GM18861 (cell line): ENCODE data around the gene NHLRC3.
"Not testable (repeated sequence)": the region's sequence is repeated elsewhere in the genome, so short reads cannot be mapped to it uniquely, and the experiment has no call there.

Source experiments
- ATAC-seq: cut with Tn5 transposase; IDR thresholded peaks from one replicate; pipeline ENCODE4 v1.9.1; 2021; ENCODE audit not compliant: unreplicated experiment

NHLRC3 gene

DNA sequence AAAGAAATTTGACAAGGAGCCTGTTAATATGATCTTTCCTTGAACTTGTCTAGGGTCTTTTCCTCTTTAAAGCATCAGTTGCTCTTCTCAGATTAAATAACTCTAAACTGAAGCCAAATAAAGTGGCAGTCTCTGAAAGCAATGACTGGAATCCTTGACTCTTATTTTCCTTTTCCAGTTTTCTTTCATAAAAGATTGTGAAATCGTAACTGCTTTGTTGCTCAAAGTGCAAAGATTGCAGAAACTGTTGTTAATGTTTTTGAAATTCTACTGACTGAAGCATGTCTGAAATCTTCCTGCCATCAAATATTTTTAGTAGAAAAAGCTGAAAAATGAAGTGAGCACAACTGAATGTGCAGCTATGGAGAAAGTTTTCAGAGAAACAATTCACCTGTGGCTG is 1.9 kb downstream of the NHLRC3 start:
- ATAC-seq, result no peak

GRCh38 chr13:39044536-39044935 is 6.3 kb downstream of the NHLRC3 start:
- ATAC-seq, result peak; percentile 70

GRCh38 chr13:39047560-39047959 is 9.3 kb downstream of the NHLRC3 start:
- ATAC-seq, result no peak

DNA sequence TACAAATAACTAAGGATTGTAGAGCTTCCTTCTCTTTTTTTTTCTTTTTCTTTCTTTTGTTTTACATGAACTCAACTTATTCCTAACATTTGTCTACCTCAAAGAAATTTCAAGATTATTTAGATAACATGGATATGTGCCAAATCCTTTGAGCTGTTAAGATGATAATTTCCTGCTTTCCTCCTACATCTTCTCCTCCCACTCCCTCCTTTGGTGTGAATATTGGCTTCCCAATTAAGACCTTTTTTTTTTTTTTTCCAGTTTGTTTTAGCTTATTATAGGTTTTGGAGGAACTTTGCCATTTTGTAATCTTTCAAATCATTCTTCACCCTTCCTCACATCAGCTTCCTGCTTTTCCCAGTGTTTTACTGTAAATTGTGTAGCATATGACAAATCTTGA is 10.6 kb downstream of the NHLRC3 start:
- ATAC-seq, result no peak

DNA sequence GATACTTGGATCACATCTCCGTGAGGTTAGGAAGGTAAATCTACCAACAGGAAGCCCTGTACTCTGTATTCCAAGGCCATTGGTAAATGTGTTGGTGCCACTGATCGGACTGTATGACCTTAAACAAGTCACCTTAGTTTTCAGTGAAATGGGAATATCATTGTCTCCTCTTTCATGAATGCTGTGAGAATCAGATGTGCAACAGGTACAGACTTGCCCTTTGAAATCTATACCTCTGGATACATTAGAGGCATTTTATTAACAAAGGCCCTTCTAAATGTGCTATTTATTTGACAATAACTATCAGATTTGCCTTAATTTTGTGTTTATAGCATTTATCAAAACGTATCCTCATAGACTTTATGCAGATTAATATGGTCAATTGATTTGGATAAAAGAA is 11.0 kb downstream of the NHLRC3 start:
- no peak for ATAC-seq

- ATAC-seq, result no peak
These were observed 12.9 kb downstream of the NHLRC3 start for GRCh38 chr13:39051157-39051556.

DNA sequence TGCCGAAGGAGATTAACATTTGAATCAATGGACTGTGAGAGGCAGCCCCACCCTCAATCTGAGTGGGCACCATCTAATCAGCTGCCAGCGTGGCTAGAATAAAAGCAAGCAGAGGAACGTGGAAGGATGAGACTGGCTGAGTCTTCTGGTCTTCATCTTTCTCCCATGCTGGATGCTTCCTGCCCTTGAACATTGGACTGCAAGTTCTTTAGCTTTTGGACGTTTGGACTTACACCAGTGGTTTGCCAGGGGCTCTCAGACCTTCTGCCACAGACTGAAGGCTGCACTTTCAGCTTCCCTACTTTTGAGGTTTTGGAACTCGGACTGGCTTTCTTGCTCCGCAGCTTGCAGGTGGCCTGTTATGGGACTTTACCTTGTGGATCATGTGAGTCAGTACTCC is 14.7 kb downstream of the NHLRC3 start:
- ATAC-seq, result no peak

- ATAC-seq, result no peak
These were observed 15.9 kb downstream of the NHLRC3 start for GRCh38 chr13:39054112-39054511.

GRCh38 chr13:39056018-39056417 is 17.8 kb downstream of the NHLRC3 start:
- no peak for ATAC-seq

- no peak for ATAC-seq
These were observed 19.8 kb downstream of the NHLRC3 start for GRCh38 chr13:39058040-39058439.

- ATAC-seq, result no peak
These were observed 23.7 kb downstream of the NHLRC3 start for GRCh38 chr13:39062004-39062403.

GRCh38 chr13:39072842-39073241 is 34.6 kb downstream of the NHLRC3 start:
- ATAC-seq, result no peak

GRCh38 chr13:39073983-39074382 is 35.7 kb downstream of the NHLRC3 start:
- ATAC-seq, result no peak

DNA sequence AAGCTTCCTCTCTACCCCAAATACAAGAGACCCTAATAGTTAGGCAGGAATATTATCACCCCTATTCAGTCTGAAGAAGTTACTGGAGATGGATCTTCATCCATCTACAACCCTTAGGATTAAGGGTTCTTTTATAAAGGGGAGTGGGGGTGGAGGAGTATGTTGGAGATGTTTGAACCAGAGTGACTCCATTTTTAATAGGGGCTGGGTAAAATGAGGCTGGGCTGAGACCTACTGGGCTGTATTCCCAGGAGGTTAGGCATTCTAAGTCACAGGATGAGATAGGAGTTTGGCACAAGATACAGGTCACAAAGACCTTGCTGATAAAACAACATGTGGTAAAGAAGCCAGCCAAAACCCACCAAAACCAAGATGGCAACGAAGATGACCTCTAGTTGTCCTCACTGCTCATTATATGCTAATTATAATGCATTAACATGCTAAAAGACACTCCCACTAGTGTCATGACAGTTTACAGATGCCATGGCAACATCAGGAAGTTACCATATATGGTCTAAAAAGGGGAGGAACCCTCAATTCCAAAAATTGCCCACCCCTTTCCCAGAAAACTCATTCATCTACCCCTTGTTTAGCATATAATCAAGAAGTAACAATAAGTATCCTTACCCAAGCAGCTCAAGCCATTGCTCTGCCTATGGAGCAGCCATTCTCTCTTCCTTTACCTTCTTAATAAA is 48.1 kb downstream of the NHLRC3 start:
- ATAC-seq, result not testable (repeated sequence)

DNA sequence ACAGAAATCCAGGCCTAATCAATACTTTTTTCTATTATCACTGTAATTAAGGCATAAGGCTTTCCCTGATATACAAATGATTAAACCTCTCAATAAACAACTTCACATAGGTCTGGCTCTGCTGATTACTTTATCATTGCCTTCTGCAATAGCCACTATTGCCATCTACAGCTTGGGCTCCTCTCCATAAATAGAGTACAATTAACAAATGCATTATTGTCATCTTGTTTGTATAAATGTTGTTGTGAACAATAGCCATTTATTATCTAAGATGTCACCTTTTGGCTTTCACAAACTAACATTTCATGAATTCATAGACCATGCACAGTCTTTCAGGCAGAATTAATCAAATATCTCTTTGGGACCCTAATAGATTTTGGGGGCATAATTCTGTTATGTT is 53.3 kb downstream of the NHLRC3 start:
- ATAC-seq, result no peak

DNA sequence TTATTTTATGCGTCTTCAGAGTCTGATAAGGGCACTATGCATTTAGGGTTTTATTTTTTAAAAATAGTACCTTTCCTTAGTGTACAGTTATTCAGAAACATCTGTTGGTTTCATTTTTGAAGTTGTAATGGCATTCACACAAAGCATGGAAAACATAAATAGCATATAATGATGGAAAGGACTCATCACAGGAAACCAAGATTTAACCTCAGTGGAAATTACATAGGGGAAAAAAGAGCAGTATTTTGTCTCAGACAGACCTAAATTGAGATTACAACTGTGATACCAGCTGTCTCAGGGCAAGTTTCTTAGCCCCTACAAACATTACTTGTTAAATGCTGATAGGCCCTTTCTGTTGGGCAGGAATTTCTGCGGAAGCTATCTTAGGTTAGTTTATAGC is 57.2 kb downstream of the NHLRC3 start:
- no peak for ATAC-seq

- no peak for ATAC-seq
These were observed 61.0 kb downstream of the NHLRC3 start for GRCh38 chr13:39099231-39099630.
